Vagina (tissue), 2 donors: ENCODE measurements around the gene FKBP11. TPM values are rescaled to one million over a fixed set of nuclear protein-coding genes. Genes with fewer than 3 reads are reported as not detected.

ENCODE experiments used
- DNase-seq, 2 donors: peaks; one replicate each; pipeline ENCODE4 v3.0.0-alpha.2; 2017; ENCODE audit errors: extremely low spot score in 2 of 2
- H3K27ac ChIP-seq: fragments of 200-600 bp; sonication (generic); one replicate; pipeline ENCODE4 v1.5.1; 2019
- H3K27me3 ChIP-seq: fragments of 200-600 bp; sonication (generic); one replicate; pipeline ENCODE4 v1.5.1; 2019
- H3K36me3 ChIP-seq, 2 donors: fragments of 200-600 bp; sonication (generic); one replicate each; pipeline ENCODE4 v1.5.1; 2017 to 2019
- H3K4me1 ChIP-seq: fragments of 200-600 bp; sonication (generic); one replicate; pipeline ENCODE4 v1.5.1; 2019
- H3K4me3 ChIP-seq, 2 donors: fragments of 200-600 bp; sonication (generic); 1 replicate in 1 of 2; 2 replicates in 1 of 2; pipeline ENCODE4 v1.5.1; 2016 to 2019
- H3K9me3 ChIP-seq: fragments of 200-600 bp; sonication (generic); one replicate; pipeline ENCODE4 v1.5.1; 2019
- CTCF ChIP-seq, 3 experiments: fragments of 450-650 bp in 2 of 3; fragments of 200-600 bp in 1 of 3; sonication (generic) in 1 of 3; IDR thresholded peaks; one replicate each; pipeline ENCODE4 v1.5.1; 2017 to 2019; ENCODE audit warnings: antibody characterized with exemption in 3 of 3, mild to moderate bottlenecking in 2 of 3, moderate library complexity in 2 of 3
- POLR2A ChIP-seq, 2 donors: fragments of 450-650 bp; IDR thresholded peaks; one replicate each; pipeline ENCODE4 v1.6.1; 2017; ENCODE audit warnings: antibody characterized with exemption in 2 of 2, mild to moderate bottlenecking in 2 of 2, moderate library complexity in 2 of 2
- POLR2AphosphoS5 ChIP-seq, 2 donors: sonication (generic); formaldehyde crosslinking; IDR thresholded peaks; one replicate each; pipeline ENCODE4 v1.9.0; 2017; ENCODE audit warnings: antibody characterized with exemption in 2 of 2, mild to moderate bottlenecking in 2 of 2, low read depth in 1 of 2; ENCODE audit not compliant: insufficient read depth in 1 of 2
- intact Hi-C: fragments of 100-400 bp; cut with DNase I; formaldehyde crosslinking; loops from one replicate; pipeline ENCODE4 v1.15.1; 2023
- total RNA-seq: library from RNA; depleted of rRNA; stranded (reverse); fragments of >200 nt; gene quantifications from one replicate; pipeline ENCODE4 v1.2.3, GENCODE V29; 2016

Gene FKBP11
- total RNA-seq, 1 donor from 2014 or later = 16.9 TPM

GRCh38 chr12:48972213-48972951, 47.1 kb upstream of the FKBP11 start:
- Histone ChIP-seq H3K27ac (no peak overlapping the region), H3K27me3 (no peaks in the 10 kb centered on the region), H3K4me1 (peaks cover 37% of the 10 kb centered on the region), H3K9me3 (no peaks in the 10 kb centered on the region), H3K36me3 (no peaks in the 10 kb centered on the region), H3K4me3 (no peak overlapping the region)
- DNase-seq = no peak
- TF ChIP-seq CTCF (IDR thresholded peaks at IDR 0.05) = no peak
- intact Hi-C loops = no loop called here

GRCh38 chr12:48970702-48971334, 45.5 kb upstream of the FKBP11 start:
- no peak for TF ChIP-seq CTCF (IDR thresholded peaks at IDR 0.05)
- no peak for TF ChIP-seq POLR2A (IDR thresholded peaks at IDR 0.05)
- TF ChIP-seq POLR2AphosphoS5 (IDR thresholded peaks at IDR 0.05; ENCODE audit: insufficient read depth in 1 of 2, low read depth in 1 of 2) = no peak
- H3K9me3 ChIP-seq = no peaks in the 10 kb centered on the region
- no peaks in the 10 kb centered on the region for H3K27me3 ChIP-seq
- no peaks in the 10 kb centered on the region for H3K36me3 ChIP-seq
- H3K4me3 ChIP-seq = peak overlapping the region; percentile 25 to 40
- intact Hi-C loops = no loop called here
- H3K27ac ChIP-seq = no peak overlapping the region
- no peak for DNase-seq
- peaks cover 37% of the 10 kb centered on the region for H3K4me1 ChIP-seq

DNA sequence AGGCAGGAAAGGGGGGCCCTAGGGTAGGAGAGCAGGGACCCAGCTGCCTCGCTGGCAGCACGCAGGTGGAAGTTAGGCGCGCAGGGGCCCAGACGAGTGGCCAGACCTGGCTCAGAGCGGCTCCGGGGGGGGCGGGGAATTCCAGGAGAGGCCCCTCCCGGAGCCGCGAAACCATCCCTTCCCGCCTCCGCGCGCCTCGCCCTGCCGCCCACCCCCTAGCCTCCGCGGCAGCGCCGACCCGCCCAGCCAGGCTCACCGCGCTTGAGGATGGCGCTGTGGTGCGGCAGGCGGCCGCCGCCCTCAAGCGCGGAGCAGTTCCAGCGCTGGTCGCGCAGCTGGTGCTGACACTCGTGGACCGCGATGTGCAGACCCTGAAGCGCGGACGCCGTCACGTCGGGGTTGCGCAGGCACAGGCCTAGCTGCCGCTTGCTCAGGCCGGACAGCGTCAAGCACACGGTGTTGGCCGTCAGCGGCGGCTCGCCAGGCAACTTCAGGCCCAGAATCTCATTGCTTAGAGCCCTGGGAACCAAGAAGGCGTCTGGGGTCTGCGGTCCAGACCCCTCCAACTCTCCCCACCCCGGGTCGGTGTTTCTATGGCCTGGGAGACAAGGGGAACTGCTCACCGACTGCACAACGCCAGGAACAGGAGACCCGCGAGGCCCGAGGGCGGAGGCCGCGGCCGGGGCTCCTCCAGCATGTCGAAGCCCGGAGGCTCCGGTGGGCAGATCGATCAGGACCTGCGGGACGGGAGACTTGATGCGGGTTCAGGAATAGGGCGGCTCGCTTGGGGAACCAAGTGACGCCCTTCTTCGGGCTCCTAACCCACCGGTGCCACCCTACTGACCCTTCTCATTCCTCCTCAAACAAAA, 44.8 kb upstream of the FKBP11 start:
- no peaks in the 10 kb centered on the region for H3K27me3 ChIP-seq
- intact Hi-C loops = no loop called here
- H3K9me3 ChIP-seq = no peaks in the 10 kb centered on the region
- peak overlapping the region; percentile 8 to 10 for H3K4me3 ChIP-seq
- no peak overlapping the region for H3K27ac ChIP-seq
- TF ChIP-seq POLR2AphosphoS5 (IDR thresholded peaks at IDR 0.05; ENCODE audit: insufficient read depth in 1 of 2, low read depth in 1 of 2) (no peak), POLR2A (IDR thresholded peaks at IDR 0.05) (no peak), CTCF (IDR thresholded peaks at IDR 0.05) (no peak)
- no peak for DNase-seq
- no peaks in the 10 kb centered on the region for H3K36me3 ChIP-seq
- H3K4me1 ChIP-seq = peaks cover 37% of the 10 kb centered on the region

GRCh38 chr12:48969160-48969771, 44.0 kb upstream of the FKBP11 start:
- TF ChIP-seq POLR2A (IDR thresholded peaks at IDR 0.05) = no peak
- TF ChIP-seq CTCF (IDR thresholded peaks at IDR 0.05) = no peak
- TF ChIP-seq POLR2AphosphoS5 (IDR thresholded peaks at IDR 0.05; ENCODE audit: insufficient read depth in 1 of 2, low read depth in 1 of 2) = no peak
- H3K36me3 ChIP-seq = no peaks in the 10 kb centered on the region
- H3K9me3 ChIP-seq = no peaks in the 10 kb centered on the region
- peaks cover 37% of the 10 kb centered on the region for H3K4me1 ChIP-seq
- H3K4me3 ChIP-seq = no peak overlapping the region
- no peaks in the 10 kb centered on the region for H3K27me3 ChIP-seq
- DNase-seq = no peak
- no peak overlapping the region for H3K27ac ChIP-seq
- intact Hi-C loops = no loop called here
